MCF 10A (cell line): ENCODE data around the gene INPP4A. TPM values are rescaled to one million over a fixed set of nuclear protein-coding genes. Genes with fewer than 3 reads are reported as not detected.

Experiments
- BruUV-seq: library from RNA; stranded (reverse); fragments of 400-500 nt; replicated peaks from 2 replicates; lab custom pipeline; 2021; lab: Mats Ljungman, UMichigan
- CTCF ChIA-PET: fragments of 300-600 bp; sonication (Branson Sonifier 250); formaldehyde crosslinking; extraction: SDS; loops from one replicate; lab custom pipeline; 2021; ENCODE audit warnings: antibody characterized with exemption, inconsistent platforms; lab: Yijun Ruan, JAX
- POLR2A ChIA-PET: fragments of 300-600, 350-650 bp; sonication (Branson Sonifier 250); formaldehyde crosslinking; extraction: SDS; loops from one replicate; lab custom pipeline; 2020; ENCODE audit warnings: antibody characterized with exemption, inconsistent platforms; lab: Yijun Ruan, JAX
- DNase-seq: peaks from one replicate; pipeline ENCODE4 v3.0.0-alpha.2; 2018; ENCODE audit not compliant: unreplicated experiment
- H3K27ac Mint-ChIP-seq: one replicate; pipeline ENCODE4 v1.8.0; 2022; ENCODE audit warnings: mild to moderate bottlenecking, low read depth, mixed read lengths; ENCODE audit not compliant: unreplicated experiment
- H3K27me3 Mint-ChIP-seq: one replicate; pipeline ENCODE4 v1.8.0; 2022; ENCODE audit warnings: mixed read lengths; ENCODE audit not compliant: insufficient read depth, unreplicated experiment
- H3K36me3 Mint-ChIP-seq: one replicate; pipeline ENCODE4 v1.8.0; 2022; ENCODE audit warnings: mild to moderate bottlenecking, moderate library complexity, mixed read lengths; ENCODE audit not compliant: insufficient read depth, unreplicated experiment
- H3K4me1 Mint-ChIP-seq: one replicate; pipeline ENCODE4 v1.8.0; 2022; ENCODE audit warnings: mixed read lengths; ENCODE audit not compliant: insufficient read depth, unreplicated experiment
- H3K4me3 Mint-ChIP-seq: one replicate; pipeline ENCODE4 v1.8.0; 2022; ENCODE audit warnings: mild to moderate bottlenecking, moderate library complexity, mixed read lengths; ENCODE audit not compliant: unreplicated experiment
- H3K9me3 Mint-ChIP-seq: one replicate; pipeline ENCODE4 v1.8.0; 2022; ENCODE audit warnings: mixed read lengths; ENCODE audit not compliant: unreplicated experiment
- intact Hi-C: fragments of 100-400 bp; cut with micrococcal nuclease; formaldehyde crosslinking; loops from 2 replicates; pipeline ENCODE4 v1.14.1; 2022
- total RNA-seq: library from RNA; stranded (reverse); gene quantifications from 2 replicates; pipeline ENCODE4 v1.2.3, GENCODE V29; 2022
- TF ChIP-seq, protein P1 (sequence below): fragments of 200-600 bp; IDR thresholded peaks from one replicate; pipeline ENCODE4 v1.8.0; 2022; ENCODE audit warnings: antibody characterized with exemption, mild to moderate bottlenecking; ENCODE audit not compliant: unreplicated experiment

The INPP4A gene
- total RNA-seq, 1 experiment from 2014 or later: 21.5 TPM

DNA sequence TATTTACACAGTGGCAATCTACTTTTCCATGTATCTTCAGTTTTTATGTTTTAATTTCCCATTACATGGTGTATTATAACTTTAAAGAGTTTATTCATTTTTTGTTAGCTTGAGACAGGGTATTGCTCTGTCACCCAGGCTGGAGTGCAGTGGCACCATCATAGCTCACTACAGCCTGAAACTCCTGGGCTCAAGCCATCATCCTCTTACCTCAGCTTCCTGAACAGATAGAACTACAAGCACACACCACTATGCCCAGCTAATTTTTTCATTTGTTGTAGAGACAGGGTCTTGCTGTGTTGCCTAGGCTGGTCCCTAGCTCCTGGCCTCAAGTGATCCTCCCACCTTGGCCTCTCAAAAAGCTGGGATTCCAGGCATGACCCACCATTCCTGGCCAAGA lies 96.8 kb downstream of the INPP4A start:
- Mint-ChIP-seq H3K27me3 (no peaks in the 10 kb centered on the region), H3K9me3 (no peaks in the 10 kb centered on the region), H3K4me1 (peaks cover 5% of the 10 kb centered on the region), H3K27ac (no peak overlapping the region), H3K4me3 (no peak overlapping the region), H3K36me3 (peaks cover 20% of the 10 kb centered on the region)
- no TSS peak for BruUV-seq
- TF ChIP-seq, protein P1, sequence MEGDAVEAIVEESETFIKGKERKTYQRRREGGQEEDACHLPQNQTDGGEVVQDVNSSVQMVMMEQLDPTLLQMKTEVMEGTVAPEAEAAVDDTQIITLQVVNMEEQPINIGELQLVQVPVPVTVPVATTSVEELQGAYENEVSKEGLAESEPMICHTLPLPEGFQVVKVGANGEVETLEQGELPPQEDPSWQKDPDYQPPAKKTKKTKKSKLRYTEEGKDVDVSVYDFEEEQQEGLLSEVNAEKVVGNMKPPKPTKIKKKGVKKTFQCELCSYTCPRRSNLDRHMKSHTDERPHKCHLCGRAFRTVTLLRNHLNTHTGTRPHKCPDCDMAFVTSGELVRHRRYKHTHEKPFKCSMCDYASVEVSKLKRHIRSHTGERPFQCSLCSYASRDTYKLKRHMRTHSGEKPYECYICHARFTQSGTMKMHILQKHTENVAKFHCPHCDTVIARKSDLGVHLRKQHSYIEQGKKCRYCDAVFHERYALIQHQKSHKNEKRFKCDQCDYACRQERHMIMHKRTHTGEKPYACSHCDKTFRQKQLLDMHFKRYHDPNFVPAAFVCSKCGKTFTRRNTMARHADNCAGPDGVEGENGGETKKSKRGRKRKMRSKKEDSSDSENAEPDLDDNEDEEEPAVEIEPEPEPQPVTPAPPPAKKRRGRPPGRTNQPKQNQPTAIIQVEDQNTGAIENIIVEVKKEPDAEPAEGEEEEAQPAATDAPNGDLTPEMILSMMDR: no peak
- intact Hi-C loops: no loop called here
- no peak for DNase-seq
- ChIA-PET POLR2A (no interaction called here), CTCF (interaction anchor here (1.2 kb wide), 1 partner anchor 156 kb away, joined by 3 read pairs; no protein-coding TSS in a partner anchor)

DNA sequence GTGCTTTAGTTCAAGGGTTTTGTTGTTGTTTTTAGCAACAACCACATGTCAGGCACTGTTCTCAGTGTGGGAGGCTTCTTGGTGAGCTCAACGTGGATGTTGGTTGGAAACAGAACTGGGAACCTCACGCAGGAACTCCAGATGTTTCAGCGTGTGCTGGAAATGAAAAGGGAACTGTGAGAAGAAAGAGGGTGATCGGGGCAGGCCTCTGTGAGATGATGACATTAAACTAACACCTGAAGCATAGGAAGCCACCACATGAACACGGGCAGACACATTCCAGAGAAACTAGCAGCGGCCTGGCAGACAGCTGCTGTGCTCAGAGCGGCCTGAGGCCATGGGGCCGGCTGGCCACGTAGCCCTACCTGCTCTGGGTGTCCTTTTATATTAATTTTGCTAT lies 97.2 kb downstream of the INPP4A start:
- intact Hi-C loops: no loop called here
- no peaks in the 10 kb centered on the region for H3K9me3 Mint-ChIP-seq
- H3K4me3 Mint-ChIP-seq: no peak overlapping the region
- TF ChIP-seq, protein P1: no peak
- ChIA-PET POLR2A (interaction anchor here (0.6 kb wide), 1 partner anchor 66 kb away, joined by 3 read pairs; no protein-coding TSS in a partner anchor), CTCF (interaction anchor here (0.7 to 1.2 kb wide), 2 partner anchors 63 to 156 kb away, joined by 3 read pairs; no protein-coding TSS in a partner anchor)
- no peaks in the 10 kb centered on the region for H3K27me3 Mint-ChIP-seq
- peaks cover 21% of the 10 kb centered on the region for H3K36me3 Mint-ChIP-seq
- BruUV-seq: no TSS peak
- H3K27ac Mint-ChIP-seq: no peak overlapping the region
- DNase-seq: no peak
- H3K4me1 Mint-ChIP-seq: peaks cover 5% of the 10 kb centered on the region

DNA sequence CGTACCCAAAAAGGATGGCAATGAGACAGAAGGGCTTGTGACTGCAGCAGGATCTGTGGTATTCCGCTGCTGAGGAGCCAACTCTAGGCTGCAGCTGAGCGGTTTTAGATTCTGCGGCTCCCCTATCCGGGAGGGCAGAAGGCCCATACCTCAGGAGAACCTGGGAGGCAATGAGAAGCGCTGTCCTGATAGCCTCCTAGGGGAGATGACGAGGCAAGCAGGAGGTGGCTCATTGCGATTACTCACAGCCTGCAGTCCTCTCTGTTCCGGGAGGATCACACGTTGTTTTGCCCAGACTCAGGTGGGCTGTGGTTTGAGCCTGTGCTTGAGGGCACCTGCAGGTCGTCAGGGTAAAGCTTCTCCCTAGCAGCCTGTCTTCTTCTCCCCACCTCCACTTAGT lies 98.6 kb downstream of the INPP4A start:
- no TSS peak for BruUV-seq

DNA sequence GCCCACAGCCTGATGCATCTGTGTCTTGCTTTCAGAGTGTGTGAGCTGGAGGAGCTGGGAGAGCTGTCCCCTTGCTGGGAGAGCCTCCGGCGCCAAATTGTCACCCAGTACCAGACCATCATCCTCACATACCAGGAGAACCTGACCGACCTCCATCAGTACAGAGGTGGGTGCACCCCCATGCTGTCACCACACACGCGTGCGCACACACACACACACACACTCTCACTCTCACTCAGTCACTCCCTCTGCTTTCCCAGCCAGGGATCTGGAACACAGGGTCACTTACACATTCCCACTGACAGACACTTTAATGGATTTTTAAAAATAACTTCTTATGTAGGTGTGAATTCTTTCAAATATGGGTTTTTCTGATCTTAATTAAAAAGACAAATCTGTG lies 99.2 kb downstream of the INPP4A start:
- POLR2A ChIA-PET: no interaction called here
- no peak overlapping the region for H3K27ac Mint-ChIP-seq

More for the DNA sequence above, 98.6 kb downstream of the INPP4A start:
- no peaks in the 10 kb centered on the region for H3K27me3 Mint-ChIP-seq
- H3K36me3 Mint-ChIP-seq: peaks cover 13% of the 10 kb centered on the region
- ChIA-PET POLR2A (interaction anchor here (0.7 kb wide), 1 partner anchor 66 kb away, joined by 3 read pairs; no protein-coding TSS in a partner anchor), CTCF (interaction anchor here (0.6 to 0.9 kb wide), 2 partner anchors 55 to 479 kb away, joined by 3 to 4 read pairs; no protein-coding TSS in a partner anchor)
- DNase-seq: no peak
- H3K9me3 Mint-ChIP-seq: no peaks in the 10 kb centered on the region
- H3K4me3 Mint-ChIP-seq: no peak overlapping the region
- peaks cover 5% of the 10 kb centered on the region for H3K4me1 Mint-ChIP-seq
- H3K27ac Mint-ChIP-seq: no peak overlapping the region
- TF ChIP-seq, protein P1: no peak
- intact Hi-C loops: no loop called here

More for the DNA sequence above, 99.2 kb downstream of the INPP4A start:
- Mint-ChIP-seq H3K4me1 (peaks cover 5% of the 10 kb centered on the region), H3K4me3 (no peak overlapping the region), H3K27me3 (no peaks in the 10 kb centered on the region), H3K36me3 (peaks cover 10% of the 10 kb centered on the region), H3K9me3 (no peaks in the 10 kb centered on the region)
- CTCF ChIA-PET: no interaction called here
- BruUV-seq: no TSS peak
- intact Hi-C loops: no loop called here
- TF ChIP-seq, protein P1: no peak
- DNase-seq: no peak
